ENCODE measurements around the gene PTPRB.

The PTPRB gene

GRCh38 chr12:70646850-70647249 lies 9.6 kb upstream of the PTPRB start:
- no peak overlapping the region for H3K4me3 ChIP-seq (replicated peaks; ENCODE audit: low read depth, low read length)
- no peak for TF ChIP-seq CTCF (IDR thresholded peaks at IDR 0.05; ENCODE audit: low read length, missing control alignments)
- DNase-seq (ENCODE audit: low read depth) = peak; percentile 46

GRCh38 chr12:70645494-70646317 lies 8.5 kb upstream of the PTPRB start:
- DNase-seq (ENCODE audit: low read depth) = peak; percentile 93
- no peak for TF ChIP-seq CTCF (IDR thresholded peaks at IDR 0.05; ENCODE audit: low read length, missing control alignments)
- H3K4me3 ChIP-seq (replicated peaks; ENCODE audit: low read depth, low read length) = no peak overlapping the region

GRCh38 chr12:70644861-70645260 lies 7.6 kb upstream of the PTPRB start:
- no peak for DNase-seq (ENCODE audit: low read depth)
- no peak for TF ChIP-seq CTCF (IDR thresholded peaks at IDR 0.05; ENCODE audit: low read length, missing control alignments)
- no peak overlapping the region for H3K4me3 ChIP-seq (replicated peaks; ENCODE audit: low read depth, low read length)

GRCh38 chr12:70643939-70644338 lies 6.7 kb upstream of the PTPRB start:
- no peak for DNase-seq (ENCODE audit: low read depth)
- TF ChIP-seq CTCF (IDR thresholded peaks at IDR 0.05; ENCODE audit: low read length, missing control alignments) = no peak
- H3K4me3 ChIP-seq (replicated peaks; ENCODE audit: low read depth, low read length) = no peak overlapping the region

GRCh38 chr12:70641691-70642090 lies 4.5 kb upstream of the PTPRB start:
- no peak for TF ChIP-seq CTCF (IDR thresholded peaks at IDR 0.05; ENCODE audit: low read length, missing control alignments)
- no peak for DNase-seq (ENCODE audit: low read depth)

GRCh38 chr12:70640901-70641300 lies 3.7 kb upstream of the PTPRB start:
- no peak for TF ChIP-seq CTCF (IDR thresholded peaks at IDR 0.05; ENCODE audit: low read length, missing control alignments)
- DNase-seq (ENCODE audit: low read depth) = no peak
- no peak overlapping the region for H3K4me3 ChIP-seq (replicated peaks; ENCODE audit: low read depth, low read length)

More at GRCh38 chr12:70641691-70642090, 4.5 kb upstream of the PTPRB start:
- no peak overlapping the region for H3K4me3 ChIP-seq (replicated peaks; ENCODE audit: low read depth, low read length)

- no peak for DNase-seq (ENCODE audit: low read depth)
- no peak overlapping the region for H3K4me3 ChIP-seq (replicated peaks; ENCODE audit: low read depth, low read length)
- no peak for TF ChIP-seq CTCF (IDR thresholded peaks at IDR 0.05; ENCODE audit: low read length, missing control alignments)
Measured at GRCh38 chr12:70639535-70639934, 2.3 kb upstream of the PTPRB start.
